H1 (cell line): ENCODE results near the gene WDR37. TPM values are rescaled to one million over a fixed set of nuclear protein-coding genes. Genes with fewer than 3 reads are reported as not detected.

ENCODE experiments used
- CTCF ChIA-PET: fragments of 300-600 bp; sonication (Branson Sonifier 250); formaldehyde crosslinking; loops from one replicate; lab custom pipeline; 2021; ENCODE audit not compliant: partially characterized antibody; lab: Charles Lee
- POLR2A ChIA-PET: fragments of 300-600 bp; sonication (Branson Sonifier 250); formaldehyde crosslinking; loops from one replicate; lab custom pipeline; 2021; ENCODE audit warnings: inconsistent platforms; ENCODE audit not compliant: partially characterized antibody; lab: Charles Lee
- DNase-seq, 2 experiments: peaks; one replicate each; pipeline versions ENCODE4 v3.0.0 to v3.0.0-alpha.2; 2010 to 2022; ENCODE audit warnings: low spot score in 2 of 2, low read depth in 1 of 2, mixed read lengths in 1 of 2
- FAIRE-seq: peaks from 2 replicates; lab custom pipeline; 2011; peaks lifted over from hg19 to GRCh38; lab: Jason Lieb, UNC
- H2AFZ ChIP-seq: 2 replicates; pipeline ENCODE4 v1.8.1; 2012; ENCODE audit warnings: low read length, inconsistent platforms
- H2AK5ac ChIP-seq: 2 replicates; pipeline ENCODE4 v1.6.1; 2013; ENCODE audit warnings: low read depth, low read length
- H2BK120ac ChIP-seq: replicated peaks from 2 replicates; pipeline ENCODE3; 2013; ENCODE audit warnings: low read depth, low read length, inconsistent platforms
- H2BK12ac ChIP-seq: 2 replicates; pipeline ENCODE4 v1.6.1; 2013; ENCODE audit warnings: low read depth, low read length
- H2BK15ac ChIP-seq: 2 replicates; pipeline ENCODE4 v1.6.1; 2013; ENCODE audit warnings: low read length
- H2BK20ac ChIP-seq: 2 replicates; pipeline ENCODE4 v1.6.1; 2013; ENCODE audit warnings: low read length
- H2BK5ac ChIP-seq: 2 replicates; pipeline ENCODE4 v1.6.1; 2013; ENCODE audit warnings: low read depth, low read length
- H3K14ac ChIP-seq: 2 replicates; pipeline ENCODE4 v1.6.1; 2013; ENCODE audit warnings: inconsistent platforms; ENCODE audit not compliant: insufficient read length
- H3K18ac ChIP-seq: 2 replicates; pipeline ENCODE4 v1.6.1; 2013; ENCODE audit warnings: low read length; ENCODE audit errors: extremely low read depth
- H3K23ac ChIP-seq: 2 replicates; pipeline ENCODE4 v1.6.1; 2013; ENCODE audit warnings: inconsistent platforms; ENCODE audit not compliant: insufficient read length
- H3K23me2 ChIP-seq: 2 replicates; pipeline ENCODE4 v1.6.1; 2013; ENCODE audit warnings: low read depth, low read length
- H3K27ac ChIP-seq: 2 replicates; pipeline ENCODE4 v1.6.1; 2011; ENCODE audit warnings: low read depth, low read length, inconsistent platforms
- H3K27me3 ChIP-seq, 4 experiments: replicated peaks in 1 of 4; 1 replicate in 1 of 4; 2 replicates in 3 of 4; pipeline versions ENCODE4 v1.6.1 to v1.8.1; 2011 to 2013; ENCODE audit warnings: low read length in 3 of 4, mild to moderate bottlenecking in 3 of 4, inconsistent platforms in 2 of 4, mixed read lengths in 2 of 4, moderate library complexity in 1 of 4; ENCODE audit not compliant: control insufficient read depth in 3 of 4, insufficient read depth in 3 of 4; ENCODE audit errors: extremely low read depth in 1 of 4
- H3K36me3 ChIP-seq, 4 experiments: 2 replicates each; pipeline versions ENCODE4 v1.6.1 to v1.8.1; 2011 to 2013; ENCODE audit warnings: mild to moderate bottlenecking in 4 of 4, low read length in 3 of 4, moderate library complexity in 2 of 4, control low read depth in 1 of 4, inconsistent platforms in 1 of 4; ENCODE audit not compliant: insufficient read depth in 4 of 4, control insufficient read depth in 2 of 4
- H3K4ac ChIP-seq: replicated peaks from 2 replicates; pipeline ENCODE3; 2013; ENCODE audit warnings: low read length, low read depth, mixed read lengths, inconsistent platforms; ENCODE audit not compliant: insufficient read length
- H3K4me1 ChIP-seq, 4 experiments: replicated peaks in 1 of 4; 1 replicate in 1 of 4; 2 replicates in 3 of 4; pipeline versions ENCODE4 v1.6.1 to v1.8.1; 2011 to 2013; ENCODE audit warnings: low read length in 3 of 4, inconsistent platforms in 2 of 4, mixed read lengths in 1 of 4; ENCODE audit not compliant: insufficient read depth in 4 of 4, control insufficient read depth in 3 of 4
- H3K4me2 ChIP-seq, 2 experiments: 2 replicates each; pipeline versions ENCODE4 v1.6.1 to v1.8.1; 2011 to 2013; ENCODE audit warnings: low read depth in 2 of 2, low read length in 2 of 2, control low read depth in 1 of 2, inconsistent platforms in 1 of 2, mild to moderate bottlenecking in 1 of 2; ENCODE audit not compliant: insufficient read depth in 1 of 2
- H3K4me3 ChIP-seq, 4 experiments: fragments of 200-600, 300-600 bp in 1 of 4; sonication (generic), shearing (Covaris generic), sonication (Bioruptor Twin) in 1 of 4; 2 replicates each; pipeline versions ENCODE4 v1.5.1 to v1.8.1; 2011 to 2016; ENCODE audit warnings: low read length in 4 of 4, low read depth in 3 of 4, control low read depth in 2 of 4, inconsistent platforms in 2 of 4, mild to moderate bottlenecking in 2 of 4, mixed read lengths in 1 of 4, moderate library complexity in 1 of 4; ENCODE audit not compliant: insufficient read depth in 2 of 4; ENCODE audit errors: extremely low read depth in 1 of 4
- H3K56ac ChIP-seq: replicated peaks from 2 replicates; pipeline ENCODE3; 2013; ENCODE audit warnings: low read depth, mild to moderate bottlenecking, mixed read lengths, low read length, inconsistent platforms; ENCODE audit not compliant: insufficient read length
- H3K79me1 ChIP-seq: 2 replicates; pipeline ENCODE4 v1.6.1; 2013; ENCODE audit warnings: low read depth, low read length, control low read depth
- H3K79me2 ChIP-seq, 2 experiments: 2 replicates each; pipeline versions ENCODE4 v1.6.1 to v1.8.1; 2012 to 2013; ENCODE audit warnings: low read length in 2 of 2, mild to moderate bottlenecking in 2 of 2, inconsistent platforms in 1 of 2; ENCODE audit not compliant: insufficient read depth in 2 of 2, control insufficient read depth in 1 of 2
- H3K9ac ChIP-seq, 4 experiments: replicated peaks in 1 of 4; 1 replicate in 1 of 4; 2 replicates in 3 of 4; pipeline versions ENCODE4 v1.6.1 to v1.8.1; 2011 to 2013; ENCODE audit warnings: low read depth in 3 of 4, low read length in 3 of 4, control low read depth in 2 of 4, mild to moderate bottlenecking in 2 of 4, moderate library complexity in 2 of 4, inconsistent platforms in 1 of 4; ENCODE audit errors: extremely low read depth in 1 of 4
- H3K9me3 ChIP-seq, 2 experiments: 2 replicates each; pipeline versions ENCODE4 v1.6.1 to v1.8.1; 2012 to 2013; ENCODE audit warnings: mild to moderate bottlenecking in 2 of 2, moderate library complexity in 2 of 2, control low read depth in 1 of 2, inconsistent platforms in 1 of 2, low read depth in 1 of 2, low read length in 1 of 2, mixed read lengths in 1 of 2; ENCODE audit not compliant: insufficient read depth in 2 of 2
- H4K20me1 ChIP-seq, 2 experiments: replicated peaks in 1 of 2; 2 replicates each; pipeline versions ENCODE3 to v1.8.1; 2011 to 2013; ENCODE audit warnings: inconsistent platforms in 2 of 2, low read length in 2 of 2, mild to moderate bottlenecking in 1 of 2; ENCODE audit not compliant: insufficient read depth in 2 of 2, control insufficient read depth in 1 of 2
- H4K5ac ChIP-seq: 2 replicates; pipeline ENCODE4 v1.6.1; 2013; ENCODE audit warnings: low read length, low read depth, mixed read lengths, inconsistent platforms; ENCODE audit not compliant: insufficient read length
- H4K8ac ChIP-seq: 2 replicates; pipeline ENCODE4 v1.8.0; 2013; ENCODE audit warnings: mild to moderate bottlenecking, moderate library complexity, low read length, inconsistent platforms; ENCODE audit not compliant: insufficient read depth; ENCODE audit errors: extremely low read depth
- H4K91ac ChIP-seq: replicated peaks from 2 replicates; pipeline ENCODE3; 2013; ENCODE audit warnings: low read length, mixed read lengths, inconsistent platforms; ENCODE audit not compliant: insufficient read length
- NANOG ChIP-seq: IDR thresholded peaks from 2 replicates; pipeline ENCODE4 v1.6.1; 2011; ENCODE audit warnings: low read length, low read depth, mild to moderate bottlenecking, inconsistent platforms; ENCODE audit not compliant: insufficient read depth, poor library complexity, severe bottlenecking
- SIRT6 ChIP-seq: IDR thresholded peaks from one replicate; pipeline ENCODE4 v1.7.1; 2012; ENCODE audit warnings: low read length, inconsistent platforms
- WGBS, 2 experiments: shearing (Covaris generic) in 1 of 2; methylation state at CpG; one replicate each; pipeline versions ENCODE4 v1.1.6 to v1.1.7; 2013 to 2015; ENCODE audit warnings: low lambda C conversion rate in 2 of 2, mixed read lengths in 2 of 2, inconsistent platforms in 1 of 2, low coverage in 1 of 2, missing lambda C conversion rate in 1 of 2; ENCODE audit not compliant: insufficient replicate concordance in 2 of 2, insufficient coverage in 1 of 2, insufficient read length in 1 of 2; ENCODE audit errors: extremely low coverage in 1 of 2, missing lambda C conversion rate in 1 of 2; 5-methylcytosine and 5-hydroxymethylcytosine counted together
- polyA plus RNA-seq, 7 experiments: library from polyadenylated mRNA; depleted of rRNA in 3 of 7; stranded (reverse) in 5 of 7; unstranded in 2 of 7; fragments of >200 nt in 5 of 7; fragments of 200-250 nt in 2 of 7; gene quantifications; 1 replicate in 5 of 7; 2 replicates in 1 of 7; 4 replicates in 1 of 7; pipeline versions ENCODE4 v1.2.1 to v1.2.3, GENCODE V29; 2011 to 2013; ENCODE audit warnings: missing spikeins in 2 of 7, mixed read lengths in 2 of 7
- total RNA-seq: library from RNA; stranded (reverse); fragmentation: NEBNext Ultra II Directional; extraction: Animal tissue kit (Norgen Biotek cat#: 25700); gene quantifications from 2 replicates; pipeline ENCODE4 v1.2.1, GENCODE V29; 2021

Gene WDR37
- total and polyA plus RNA-seq, 2 of the 8 experiments (the other 6 are each of a cell fraction or from before 2014, with no cell fraction given): 9.6 to 12.0 TPM

DNA sequence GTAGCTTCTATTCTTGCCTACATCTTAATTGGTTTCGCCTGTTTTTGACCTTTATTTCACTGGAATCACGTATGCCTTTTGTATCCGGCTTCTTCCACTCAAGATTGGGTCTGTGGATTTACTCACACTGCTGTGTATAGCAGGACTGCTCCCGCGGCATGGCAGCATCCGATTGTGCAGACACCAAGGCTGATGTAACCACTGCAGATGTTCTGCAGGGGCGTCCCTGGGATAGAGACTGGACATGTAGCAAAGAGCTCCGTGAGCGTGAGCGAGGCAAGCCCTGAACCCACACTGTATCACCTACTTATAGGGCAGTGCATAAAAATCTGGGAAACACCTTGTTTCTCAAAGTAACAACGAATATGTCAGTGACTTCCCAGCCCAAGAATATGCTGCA is 19.1 kb upstream of the WDR37 start:
- H3K4me1 ChIP-seq: no peaks in the 10 kb centered on the region; a peak in 1 of 7 replicates
- no peak overlapping the region for H3K4me3 ChIP-seq
- H2BK20ac ChIP-seq: no peak overlapping the region
- H3K23ac ChIP-seq: no peak overlapping the region
- no peak overlapping the region for H4K5ac ChIP-seq
- TF ChIP-seq SIRT6 (no peak), NANOG (no peak)
- no peak overlapping the region for H3K27ac ChIP-seq
- no peak overlapping the region for H3K56ac ChIP-seq
- ChIA-PET CTCF (no interaction called here), POLR2A (interaction anchor here (1.0 to 2.0 kb wide), 9 partner anchors 9 to 31 kb away, joined by 3 to 7 read pairs (median 4); partner anchors contain the start of genes IDI1 and WDR37)
- H4K8ac ChIP-seq: no peak overlapping the region
- no peaks in the 10 kb centered on the region; the same call in 1 of the 2 replicates for H3K79me1 ChIP-seq
- no peak overlapping the region for H2AFZ ChIP-seq
- H2AK5ac ChIP-seq: no peak overlapping the region
- no peaks in the 10 kb centered on the region for H3K27me3 ChIP-seq
- no peaks in the 10 kb centered on the region for H3K9me3 ChIP-seq
- no peak overlapping the region for H4K91ac ChIP-seq
- H3K23me2 ChIP-seq: no peaks in the 10 kb centered on the region
- H4K20me1 ChIP-seq: peaks cover 4 to 7% of the 10 kb centered on the region in 2 experiments
- no peak overlapping the region for H2BK12ac ChIP-seq
- WGBS, 2 experiments: 94% methylated on average over 11 of the region's 11 CpGs; no CpG with 5 or more reads in 1 of the 2 experiments
- H3K18ac ChIP-seq: no peak overlapping the region
- FAIRE-seq (no peak), DNase-seq (no peak)
- H3K4me2 ChIP-seq: no peak overlapping the region
- H3K4ac ChIP-seq: peak overlapping the region; percentile 11
- no peak overlapping the region for H2BK5ac ChIP-seq
- H2BK15ac ChIP-seq: no peak overlapping the region
- no peaks in the 10 kb centered on the region for H3K79me2 ChIP-seq
- H3K36me3 ChIP-seq: peaks cover 0 to 28% (median 14%) of the 10 kb centered on the region in 4 experiments; a peak in 6 of 8 replicates
- H2BK120ac ChIP-seq: no peak overlapping the region
- H3K14ac ChIP-seq: no peak overlapping the region
- no peak overlapping the region for H3K9ac ChIP-seq
